HCT116 (cell line): ENCODE measurements around the gene ZNHIT3.

ENCODE experiments used
- CEBPB ChIP-seq: IDR thresholded peaks from 2 replicates; pipeline ENCODE4 v1.6.1; 2012; ENCODE audit warnings: low read depth
- EZH2 ChIP-seq: fragments of 200-600 bp; sonication (generic); IDR thresholded peaks from 2 replicates; pipeline ENCODE4 v1.6.1; 2017; ENCODE audit warnings: antibody characterized with exemption, mixed run types
- POLR2A ChIP-seq: IDR thresholded peaks from 2 replicates; pipeline ENCODE4 v1.7.0; 2011; ENCODE audit warnings: borderline replicate concordance; ENCODE audit not compliant: insufficient read depth, insufficient read length; ENCODE audit errors: extremely low read depth
- TF ChIP-seq, protein P1 (sequence below): IDR thresholded peaks from 2 replicates; pipeline ENCODE4 v1.6.1; 2012

DNA sequence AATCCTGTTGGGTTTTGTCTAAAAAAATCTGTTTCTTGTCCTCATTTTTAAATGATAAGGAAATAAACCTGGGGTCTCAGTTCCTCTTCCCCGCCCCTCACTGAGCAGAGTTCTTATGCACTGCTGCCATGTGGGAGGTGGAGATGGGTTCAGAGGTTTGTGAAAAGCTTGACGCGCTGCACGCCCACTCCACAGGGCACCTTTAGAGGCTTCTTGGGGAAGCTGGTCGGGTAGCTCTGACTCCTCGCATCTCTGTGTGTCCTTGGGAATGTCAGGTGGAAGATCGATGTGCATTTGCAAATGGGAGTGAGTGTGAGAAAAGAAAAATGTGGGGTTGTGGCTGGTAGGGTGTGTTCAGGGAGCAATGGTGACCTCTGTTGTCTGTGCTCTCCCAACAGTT lies 4.7 kb upstream of the ZNHIT3 start:
- TF ChIP-seq CEBPB, result no peak
- TF ChIP-seq, protein P1, sequence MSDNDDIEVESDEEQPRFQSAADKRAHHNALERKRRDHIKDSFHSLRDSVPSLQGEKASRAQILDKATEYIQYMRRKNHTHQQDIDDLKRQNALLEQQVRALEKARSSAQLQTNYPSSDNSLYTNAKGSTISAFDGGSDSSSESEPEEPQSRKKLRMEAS, result no peak
- no peak for TF ChIP-seq POLR2A
- no peak for TF ChIP-seq EZH2
